Hepatocyte (in vitro differentiated cells): ENCODE data around the gene ZFTA. TPM values are rescaled to one million over a fixed set of nuclear protein-coding genes. Genes with fewer than 3 reads are reported as not detected.

Experiments used
- polyA plus RNA-seq: library from polyadenylated mRNA; unstranded; fragments of >200 nt; fragmentation: Nextera tagmentation; extraction: Ambion mirVana; gene quantifications from 2 replicates; pipeline ENCODE4 v1.2.1, GENCODE V29; 2016
- small RNA-seq: library from RNA; depleted of rRNA; stranded (forward); fragments of <200 nt; gene quantifications from one replicate; pipeline ENCODE3, GENCODE V24; 2014
- total RNA-seq: library from RNA; depleted of rRNA; stranded (reverse); fragments of >200 nt; gene quantifications from 2 replicates; pipeline ENCODE4 v1.2.3, GENCODE V29; 2014

The ZFTA gene
- total and polyA plus RNA-seq, 2 experiments from 2014 or later: 14.7 to 44.1 TPM

Small RNA genes lying within 50 kb of the gene (small RNA-seq; reads per million reads assigned to genes)
- gene RN7SL596P: not detected

Other genes with a start within 250 kb of the ZFTA start
- gene PLAAT4, start 232.0 kb downstream of the ZFTA start, total RNA-seq: 13.7 and 17.5 TPM in 2 replicates
- 7.9 and 16.0 TPM in 2 replicates for gene PLAAT4, start 232.0 kb downstream of the ZFTA start, polyA plus RNA-seq
- gene PLAAT2, start 205.4 kb downstream of the ZFTA start, total RNA-seq: 0.77 and 1.2 TPM in 2 replicates
- gene PLAAT2, start 205.4 kb downstream of the ZFTA start, polyA plus RNA-seq: 1.9 and 3.0 TPM in 2 replicates
- gene PLAAT3, start 154.3 kb downstream of the ZFTA start, total RNA-seq: 26.9 and 32.4 TPM in 2 replicates
- 49.6 and 59.9 TPM in 2 replicates for gene PLAAT3, start 154.3 kb downstream of the ZFTA start, polyA plus RNA-seq
- 30.1 and 36.2 TPM in 2 replicates for gene ATL3, start 97.4 kb downstream of the ZFTA start, total RNA-seq
- gene ATL3, start 97.4 kb downstream of the ZFTA start, polyA plus RNA-seq: 8.7 and 9.7 TPM in 2 replicates
- gene RTN3, start 87.3 kb downstream of the ZFTA start, total RNA-seq: 85.4 and 89.9 TPM in 2 replicates
- gene RTN3, start 87.3 kb downstream of the ZFTA start, polyA plus RNA-seq: 84.0 and 108 TPM in 2 replicates
- 24.0 and 25.2 TPM in 2 replicates for gene SPINDOC, start 44.7 kb upstream of the ZFTA start, total RNA-seq
- gene SPINDOC, start 44.7 kb upstream of the ZFTA start, polyA plus RNA-seq: 5.4 and 9.9 TPM in 2 replicates
- 22.4 and 24.1 TPM in 2 replicates for gene MARK2, start 70.3 kb upstream of the ZFTA start, total RNA-seq
- 40.8 and 48.2 TPM in 2 replicates for gene MARK2, start 70.3 kb upstream of the ZFTA start, polyA plus RNA-seq
- gene RCOR2, start 148.4 kb upstream of the ZFTA start, total RNA-seq: 4.3 and 4.4 TPM in 2 replicates
- gene RCOR2, start 148.4 kb upstream of the ZFTA start, polyA plus RNA-seq: 3.1 and 3.5 TPM in 2 replicates
- 12.2 and 15.3 TPM in 2 replicates for gene NAA40, start 170.2 kb upstream of the ZFTA start, total RNA-seq
- gene NAA40, start 170.2 kb upstream of the ZFTA start, polyA plus RNA-seq: 16.4 and 17.9 TPM in 2 replicates
- 430 and 436 TPM in 2 replicates for gene COX8A, start 205.8 kb upstream of the ZFTA start, total RNA-seq
- 463 TPM in 2 replicates for gene COX8A, start 205.8 kb upstream of the ZFTA start, polyA plus RNA-seq
- gene OTUB1, start 217.7 kb upstream of the ZFTA start, total RNA-seq: 49.9 and 55.9 TPM in 2 replicates
- 152 and 196 TPM in 2 replicates for gene OTUB1, start 217.7 kb upstream of the ZFTA start, polyA plus RNA-seq